Rectal smooth muscle tissue (tissue), 1 donor: ENCODE measurements around the gene ACAD9.
"Not testable (repeated sequence)": the region's sequence is repeated elsewhere in the genome, so short reads cannot be mapped to it uniquely, and the experiment has no call there.

Experiments
- H3K27ac ChIP-seq: one replicate; pipeline ENCODE4 v1.7.0; 2013; ENCODE audit warnings: low read depth, low read length, inconsistent platforms
- H3K27me3 ChIP-seq: one replicate; pipeline ENCODE4 v1.7.0; 2013; ENCODE audit warnings: low read length; ENCODE audit not compliant: control insufficient read depth, insufficient read depth
- H3K36me3 ChIP-seq: one replicate; pipeline ENCODE4 v1.7.0; 2013; ENCODE audit warnings: low read length; ENCODE audit not compliant: control insufficient read depth, insufficient read depth
- H3K4me1 ChIP-seq: one replicate; pipeline ENCODE4 v1.7.0; 2013; ENCODE audit warnings: low read length; ENCODE audit not compliant: control insufficient read depth, insufficient read depth
- H3K4me3 ChIP-seq: one replicate; pipeline ENCODE4 v1.7.0; 2013; ENCODE audit warnings: low read length
- H3K9ac ChIP-seq: one replicate; pipeline ENCODE4 v1.7.0; 2013; ENCODE audit warnings: low read length

The ACAD9 gene

GRCh38 chr3:128867200-128868125 is 12.0 kb upstream of the ACAD9 start:
- no peaks in the 10 kb centered on the region for H3K27me3 ChIP-seq
- no peak overlapping the region for H3K4me3 ChIP-seq
- no peaks in the 10 kb centered on the region for H3K4me1 ChIP-seq
- no peak overlapping the region for H3K9ac ChIP-seq
- H3K36me3 ChIP-seq, result no peaks in the 10 kb centered on the region
- no peak overlapping the region for H3K27ac ChIP-seq

GRCh38 chr3:128870347-128870746 is 9.1 kb upstream of the ACAD9 start:
- H3K4me3 ChIP-seq, result no peak overlapping the region
- no peaks in the 10 kb centered on the region for H3K36me3 ChIP-seq
- no peaks in the 10 kb centered on the region for H3K4me1 ChIP-seq
- no peaks in the 10 kb centered on the region for H3K27me3 ChIP-seq
- H3K27ac ChIP-seq, result no peak overlapping the region
- H3K9ac ChIP-seq, result no peak overlapping the region

GRCh38 chr3:128872282-128872681 is 7.1 kb upstream of the ACAD9 start:
- no peak overlapping the region for H3K9ac ChIP-seq
- no peaks in the 10 kb centered on the region for H3K27me3 ChIP-seq
- no peaks in the 10 kb centered on the region for H3K4me1 ChIP-seq
- H3K36me3 ChIP-seq, result no peaks in the 10 kb centered on the region
- H3K27ac ChIP-seq, result no peak overlapping the region
- H3K4me3 ChIP-seq, result no peak overlapping the region

- no peak overlapping the region for H3K27ac ChIP-seq
- no peak overlapping the region for H3K9ac ChIP-seq
- H3K27me3 ChIP-seq, result no peaks in the 10 kb centered on the region
- H3K4me1 ChIP-seq, result no peaks in the 10 kb centered on the region
- no peak overlapping the region for H3K4me3 ChIP-seq
- no peaks in the 10 kb centered on the region for H3K36me3 ChIP-seq
These were observed 6.7 kb upstream of the ACAD9 start for GRCh38 chr3:128872744-128873143.

GRCh38 chr3:128873244-128874022 is 6.0 kb upstream of the ACAD9 start:
- Histone ChIP-seq H3K4me1 (peaks cover under 1% of the 10 kb centered on the region), H3K9ac (no peak overlapping the region), H3K27me3 (no peaks in the 10 kb centered on the region), H3K27ac (no peak overlapping the region), H3K4me3 (no peak overlapping the region), H3K36me3 (no peaks in the 10 kb centered on the region)

- Histone ChIP-seq H3K4me3 (no peak overlapping the region), H3K27me3 (no peaks in the 10 kb centered on the region), H3K27ac (no peak overlapping the region), H3K9ac (no peak overlapping the region), H3K4me1 (peaks cover 3% of the 10 kb centered on the region), H3K36me3 (no peaks in the 10 kb centered on the region)
These were observed 4.8 kb upstream of the ACAD9 start for GRCh38 chr3:128874481-128875180.

- Histone ChIP-seq H3K9ac (no peak overlapping the region), H3K36me3 (no peaks in the 10 kb centered on the region), H3K27ac (no peak overlapping the region), H3K27me3 (no peaks in the 10 kb centered on the region), H3K4me3 (no peak overlapping the region), H3K4me1 (peaks cover 5% of the 10 kb centered on the region)
These were observed 3.8 kb upstream of the ACAD9 start for GRCh38 chr3:128875556-128876120.

- peak overlapping the region; percentile 79 for H3K4me3 ChIP-seq
- peaks cover 7% of the 10 kb centered on the region for H3K4me1 ChIP-seq
- H3K9ac ChIP-seq, result peak overlapping the region; percentile 95
These were observed 1.4 kb upstream of the ACAD9 start for GRCh38 chr3:128878011-128878457.

GRCh38 chr3:128878556-128879124 is 780 bp upstream of the ACAD9 start:
- Histone ChIP-seq H3K4me3 (peak overlapping the region; percentile 79), H3K27me3 (no peaks in the 10 kb centered on the region), H3K36me3 (no peaks in the 10 kb centered on the region), H3K27ac (peak overlapping the region; percentile 90), H3K9ac (peak overlapping the region; percentile 95), H3K4me1 (peaks cover 7% of the 10 kb centered on the region)

More at GRCh38 chr3:128878011-128878457, 1.4 kb upstream of the ACAD9 start:
- peak overlapping the region; percentile 90 for H3K27ac ChIP-seq
- no peaks in the 10 kb centered on the region for H3K27me3 ChIP-seq
- no peaks in the 10 kb centered on the region for H3K36me3 ChIP-seq

GRCh38 chr3:128879991-128880390 is 571 bp downstream of the ACAD9 start:
- Histone ChIP-seq H3K36me3 (no peaks in the 10 kb centered on the region), H3K27ac (peak overlapping the region; percentile 90), H3K27me3 (no peaks in the 10 kb centered on the region), H3K4me1 (peaks cover 7% of the 10 kb centered on the region), H3K9ac (peak overlapping the region; percentile 74), H3K4me3 (peak overlapping the region; percentile 90)

- H3K4me1 ChIP-seq, H3K36me3 ChIP-seq, H3K27ac ChIP-seq, H3K27me3 ChIP-seq, H3K9ac ChIP-seq: not testable (repeated sequence)
- H3K4me3 ChIP-seq, result peak overlapping the region; percentile 90
These were observed 1.0 kb downstream of the ACAD9 start for GRCh38 chr3:128880455-128880854.
